Activated CD4-positive, alpha-beta T cell treated with anti-CD3 and anti-CD28 coated beads, Interleukin-2, amount 10 ng/mL, durations not matched to agents 24 days and 14 days (primary cell): ENCODE data around the gene TMEM256. TPM values are rescaled to one million over a fixed set of nuclear protein-coding genes. Genes with fewer than 3 reads are reported as not detected.

Experiments
- DNase-seq: peaks from one replicate; pipeline ENCODE4 v3.0.0; 2022
- H3K27ac Mint-ChIP-seq: one replicate; pipeline ENCODE4 v1.8.0; 2022; ENCODE audit warnings: mild to moderate bottlenecking, mixed read lengths
- H3K27me3 Mint-ChIP-seq: one replicate; pipeline ENCODE4 v1.8.0; 2022; ENCODE audit warnings: mixed read lengths
- H3K36me3 Mint-ChIP-seq: one replicate; pipeline ENCODE4 v1.8.0; 2022; ENCODE audit warnings: low read depth, mild to moderate bottlenecking, mixed read lengths
- H3K4me1 Mint-ChIP-seq: one replicate; pipeline ENCODE4 v1.8.0; 2021; ENCODE audit warnings: mixed read lengths
- H3K4me3 Mint-ChIP-seq: one replicate; pipeline ENCODE4 v1.8.0; 2022; ENCODE audit warnings: mild to moderate bottlenecking, moderate library complexity, mixed read lengths
- H3K9me3 Mint-ChIP-seq: one replicate; pipeline ENCODE4 v1.8.0; 2021; ENCODE audit warnings: mixed read lengths
- intact Hi-C: fragments of 100-400 bp; cut with micrococcal nuclease; formaldehyde crosslinking; loops from one replicate; pipeline ENCODE4 v1.15.1; 2023
- total RNA-seq: library from RNA; stranded (reverse); gene quantifications from 2 replicates; pipeline ENCODE4 v1.2.3, GENCODE V29; 2022

TMEM256 gene
- total RNA-seq, 1 donor from 2014 or later = 59.3 TPM

DNA sequence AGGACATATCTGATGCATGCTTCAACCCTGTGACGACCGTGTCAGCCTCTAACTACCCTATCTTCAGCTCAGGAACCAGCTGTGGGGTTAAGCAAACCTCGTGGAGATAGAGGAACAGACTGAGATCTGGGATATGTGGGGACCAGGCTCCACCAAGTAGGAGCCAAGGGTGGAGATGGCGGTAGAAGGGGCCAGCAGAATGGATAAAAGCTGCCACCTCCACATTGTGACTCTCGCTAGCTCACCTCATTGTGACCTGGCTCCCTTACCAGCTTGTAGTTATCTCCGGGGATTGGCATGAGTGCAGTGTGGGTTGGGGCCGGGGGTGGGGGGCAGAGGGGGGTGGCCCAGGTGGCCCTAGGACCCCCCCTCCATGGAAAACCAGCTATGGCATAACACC, 21.4 kb upstream of the TMEM256 start, which contains the start of gene SPEM2:
Gene SPEM2, plus strand, starts transcription at position 301 of the 400 bp plus-strand sequence. Its CDS starts 73 bp downstream, at position 374.
- H3K4me1 Mint-ChIP-seq = no peaks in the 10 kb centered on the region
- no peak for DNase-seq
- H3K4me3 Mint-ChIP-seq = no peak within 1 kb of the TSS
- H3K9me3 Mint-ChIP-seq = no peaks in the 10 kb centered on the region
- no peak within 1 kb of the TSS for H3K27ac Mint-ChIP-seq
- intact Hi-C loops = no loop called here
- no peaks in the 10 kb centered on the region for H3K36me3 Mint-ChIP-seq
- H3K27me3 Mint-ChIP-seq = no peaks in the 10 kb centered on the region

- Mint-ChIP-seq H3K27me3 (no peaks in the 10 kb centered on the region), H3K27ac (no peak overlapping the region), H3K36me3 (no peaks in the 10 kb centered on the region), H3K4me1 (no peaks in the 10 kb centered on the region), H3K4me3 (no peak overlapping the region), H3K9me3 (no peaks in the 10 kb centered on the region)
- DNase-seq = no peak
- intact Hi-C loops = no loop called here
These were observed 19.8 kb upstream of the TMEM256 start for GRCh38 chr17:7423679-7424078.

- no peaks in the 10 kb centered on the region for H3K4me1 Mint-ChIP-seq
- H3K36me3 Mint-ChIP-seq = no peaks in the 10 kb centered on the region
- intact Hi-C loops = no loop called here
- H3K4me3 Mint-ChIP-seq = no peak overlapping the region
- H3K27ac Mint-ChIP-seq = no peak overlapping the region
- no peaks in the 10 kb centered on the region for H3K9me3 Mint-ChIP-seq
- no peak for DNase-seq
- H3K27me3 Mint-ChIP-seq = no peaks in the 10 kb centered on the region
These were observed 17.3 kb upstream of the TMEM256 start for GRCh38 chr17:7421186-7421585.

DNA sequence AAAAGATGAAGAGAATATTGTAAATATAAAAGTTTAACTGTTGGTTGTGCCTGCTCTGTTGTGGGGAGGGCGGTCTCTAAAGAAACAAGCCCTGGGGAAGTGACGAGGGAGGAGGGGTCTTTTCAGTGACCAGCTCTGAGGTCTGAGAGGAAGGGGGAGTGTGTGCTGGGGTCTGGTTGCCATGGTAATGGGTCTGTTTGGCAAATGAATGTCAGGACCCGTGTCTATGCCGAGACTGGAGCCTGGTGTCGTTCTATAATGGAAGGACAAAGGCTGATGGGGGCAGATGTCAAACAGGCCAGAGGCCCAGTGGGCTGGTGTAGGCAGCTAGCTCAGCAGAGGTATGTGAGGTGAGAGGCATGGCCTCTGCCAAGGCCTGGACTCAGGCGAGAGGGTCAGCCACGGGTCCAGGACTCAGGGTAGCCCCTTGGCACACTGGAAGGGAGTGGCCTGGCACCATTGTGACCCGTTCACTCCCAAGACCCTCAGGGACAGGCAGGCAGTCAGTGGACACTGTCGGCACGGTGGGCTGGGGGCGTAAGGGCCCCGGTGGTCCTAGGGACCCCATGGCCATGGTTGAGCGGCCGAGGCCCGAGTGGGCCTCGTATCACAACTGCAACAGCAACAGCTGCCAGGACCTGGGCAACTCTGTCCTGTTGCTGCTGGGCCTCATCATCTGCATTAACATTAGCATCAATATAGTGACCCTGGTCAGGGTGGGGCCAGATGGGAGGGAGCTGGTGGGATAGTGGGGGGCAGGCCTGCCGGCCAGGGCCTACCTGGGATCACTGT, 16.1 kb upstream of the TMEM256 start, which contains the start of gene SPEM1:
Gene SPEM1, plus strand, starts transcription at position 506 of the 792 bp plus-strand sequence. Its CDS starts 61 bp downstream, at position 567.
- Mint-ChIP-seq H3K27me3 (no peaks in the 10 kb centered on the region), H3K27ac (no peak within 1 kb of the TSS), H3K9me3 (no peaks in the 10 kb centered on the region), H3K4me1 (no peaks in the 10 kb centered on the region), H3K36me3 (no peaks in the 10 kb centered on the region), H3K4me3 (no peak within 1 kb of the TSS)
- DNase-seq = no peak
- intact Hi-C loops = no loop called here

GRCh38 chr17:7418472-7419152, 14.7 kb upstream of the TMEM256 start:
- H3K27ac Mint-ChIP-seq = no peak overlapping the region
- no peaks in the 10 kb centered on the region for H3K9me3 Mint-ChIP-seq
- H3K4me3 Mint-ChIP-seq = no peak overlapping the region
- H3K27me3 Mint-ChIP-seq = no peaks in the 10 kb centered on the region
- H3K4me1 Mint-ChIP-seq = no peaks in the 10 kb centered on the region
- no peaks in the 10 kb centered on the region for H3K36me3 Mint-ChIP-seq
- intact Hi-C loops = no loop called here
- DNase-seq = no peak

DNA sequence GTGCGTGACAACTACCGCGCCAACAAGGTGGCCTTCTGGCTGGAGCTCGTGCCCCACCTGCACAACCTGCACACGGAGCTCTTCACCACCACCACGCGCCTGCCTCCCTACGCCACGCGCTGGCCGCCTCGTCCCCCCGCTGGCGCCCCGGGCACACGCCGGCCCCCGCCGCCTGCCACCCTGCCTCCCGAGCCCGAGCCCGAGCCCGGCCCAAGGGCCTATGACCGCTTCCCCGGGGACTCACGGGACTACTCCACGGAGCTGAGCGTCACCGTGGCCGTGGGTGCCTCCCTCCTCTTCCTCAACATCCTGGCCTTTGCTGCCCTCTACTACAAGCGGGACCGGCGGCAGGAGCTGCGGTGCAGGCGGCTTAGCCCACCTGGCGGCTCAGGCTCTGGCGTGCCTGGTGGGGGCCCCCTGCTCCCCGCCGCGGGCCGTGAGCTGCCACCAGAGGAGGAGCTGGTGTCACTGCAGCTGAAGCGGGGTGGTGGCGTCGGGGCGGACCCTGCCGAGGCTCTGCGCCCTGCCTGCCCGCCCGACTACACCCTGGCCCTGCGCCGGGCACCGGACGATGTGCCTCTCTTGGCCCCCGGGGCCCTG, 13.3 kb upstream of the TMEM256 start:
- DNase-seq = no peak
- H3K36me3 Mint-ChIP-seq = no peaks in the 10 kb centered on the region
- H3K27me3 Mint-ChIP-seq = no peaks in the 10 kb centered on the region
- no peaks in the 10 kb centered on the region for H3K4me1 Mint-ChIP-seq
- no peak overlapping the region for H3K4me3 Mint-ChIP-seq
- no peak overlapping the region for H3K27ac Mint-ChIP-seq
- H3K9me3 Mint-ChIP-seq = no peaks in the 10 kb centered on the region
- intact Hi-C loops = no loop called here

DNA sequence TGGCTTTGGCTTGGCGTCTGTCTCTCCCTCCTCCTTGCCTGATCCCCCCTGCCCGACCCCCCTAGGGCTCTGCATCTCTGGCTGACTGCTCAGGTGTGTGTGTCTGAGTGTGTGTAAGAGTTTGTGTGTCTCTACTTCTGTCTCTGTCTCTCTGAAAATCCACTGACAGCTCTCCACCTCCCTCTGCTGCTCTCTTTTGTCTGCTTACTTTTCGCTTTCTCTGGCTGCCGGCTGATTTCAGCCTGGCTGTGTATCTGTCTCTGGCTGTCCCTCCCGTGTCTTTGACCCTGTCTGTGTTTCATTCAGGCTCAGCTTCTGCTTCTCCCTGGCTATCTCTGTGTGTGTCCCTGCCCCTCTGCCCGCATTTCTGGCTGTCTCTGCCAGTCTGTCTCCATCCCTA, 12.4 kb upstream of the TMEM256 start:
- H3K36me3 Mint-ChIP-seq = no peaks in the 10 kb centered on the region

DNA sequence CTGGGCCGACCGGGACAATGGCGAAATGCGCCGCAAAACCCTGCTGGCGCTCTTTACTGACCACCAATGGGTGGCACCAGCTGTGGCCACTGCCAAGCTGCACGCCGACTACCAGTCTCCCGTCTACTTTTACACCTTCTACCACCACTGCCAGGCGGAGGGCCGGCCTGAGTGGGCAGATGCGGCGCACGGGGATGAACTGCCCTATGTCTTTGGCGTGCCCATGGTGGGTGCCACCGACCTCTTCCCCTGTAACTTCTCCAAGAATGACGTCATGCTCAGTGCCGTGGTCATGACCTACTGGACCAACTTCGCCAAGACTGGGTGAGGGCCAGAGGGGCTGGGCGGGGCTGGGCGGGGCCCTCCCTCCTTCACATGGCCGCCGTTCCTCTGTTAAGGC, 11.9 kb upstream of the TMEM256 start:
- intact Hi-C loops = no loop called here
- H3K4me3 Mint-ChIP-seq = no peak overlapping the region
- H3K36me3 Mint-ChIP-seq = no peaks in the 10 kb centered on the region
- no peak overlapping the region for H3K27ac Mint-ChIP-seq
- no peaks in the 10 kb centered on the region for H3K27me3 Mint-ChIP-seq
- H3K9me3 Mint-ChIP-seq = no peaks in the 10 kb centered on the region
- no peaks in the 10 kb centered on the region for H3K4me1 Mint-ChIP-seq
- DNase-seq = no peak

More for the DNA sequence above, 12.4 kb upstream of the TMEM256 start:
- DNase-seq = peak; percentile 66
- H3K27ac Mint-ChIP-seq = no peak overlapping the region
- no peaks in the 10 kb centered on the region for H3K4me1 Mint-ChIP-seq
- H3K4me3 Mint-ChIP-seq = no peak overlapping the region
- H3K9me3 Mint-ChIP-seq = no peaks in the 10 kb centered on the region
- no peaks in the 10 kb centered on the region for H3K27me3 Mint-ChIP-seq
- intact Hi-C loops = no loop called here

DNA sequence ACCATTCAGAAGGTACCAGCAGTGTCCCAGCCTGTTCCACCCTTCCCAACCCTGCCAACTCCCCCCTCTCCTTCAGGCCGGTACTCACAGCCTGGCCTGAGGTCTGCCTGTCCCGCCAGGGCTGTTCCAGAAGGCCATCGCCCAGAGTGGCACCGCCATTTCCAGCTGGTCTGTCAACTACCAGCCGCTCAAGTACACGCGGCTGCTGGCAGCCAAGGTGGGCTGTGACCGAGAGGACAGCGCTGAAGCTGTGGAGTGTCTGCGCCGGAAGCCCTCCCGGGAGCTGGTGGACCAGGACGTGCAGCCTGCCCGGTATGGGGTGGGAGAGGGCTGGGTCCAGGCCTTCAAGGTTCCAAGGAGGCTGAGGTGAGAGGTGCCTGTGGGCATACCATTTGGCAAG, 10.9 kb upstream of the TMEM256 start:
- DNase-seq = no peak
- intact Hi-C loops = no loop called here
- no peak overlapping the region for H3K4me3 Mint-ChIP-seq
- no peaks in the 10 kb centered on the region for H3K36me3 Mint-ChIP-seq
- H3K4me1 Mint-ChIP-seq = no peaks in the 10 kb centered on the region
- H3K9me3 Mint-ChIP-seq = no peaks in the 10 kb centered on the region
- H3K27me3 Mint-ChIP-seq = peaks cover 4% of the 10 kb centered on the region
- H3K27ac Mint-ChIP-seq = no peak overlapping the region

DNA sequence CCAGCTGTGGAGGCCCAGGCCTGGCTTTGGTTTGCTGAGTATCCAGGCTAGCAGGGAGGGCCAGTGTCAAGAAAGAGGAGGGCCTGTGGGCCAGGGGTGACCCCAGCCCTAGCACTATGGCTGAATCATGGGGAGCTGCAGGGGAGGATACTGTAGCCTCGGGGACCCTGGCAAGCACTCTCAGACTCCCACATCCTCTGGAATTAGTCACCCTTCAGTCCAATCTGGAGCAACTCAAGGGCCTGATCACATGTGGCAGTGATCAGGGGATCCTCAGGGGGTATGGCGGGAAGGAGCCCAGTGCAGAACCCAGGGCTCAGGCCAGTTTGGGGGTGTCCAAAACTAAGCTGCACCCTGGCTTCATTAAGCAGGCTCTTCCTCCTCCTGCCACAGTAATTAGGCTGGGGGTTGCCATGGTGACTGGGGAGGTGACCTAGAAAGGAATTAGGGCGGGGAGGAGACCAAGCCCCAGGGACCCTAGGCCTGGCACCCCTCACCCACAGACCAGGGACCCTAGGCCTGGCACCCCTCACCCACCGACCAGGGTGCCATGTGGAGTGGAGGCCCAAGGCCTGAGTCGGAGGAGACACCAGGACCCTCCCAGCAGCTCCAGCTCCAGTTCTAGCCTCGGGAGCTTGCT, 9.6 kb upstream of the TMEM256 start:
- Mint-ChIP-seq H3K4me3 (no peak overlapping the region), H3K27ac (no peak overlapping the region), H3K9me3 (no peaks in the 10 kb centered on the region), H3K4me1 (no peaks in the 10 kb centered on the region), H3K36me3 (peaks cover 2% of the 10 kb centered on the region), H3K27me3 (peaks cover 12% of the 10 kb centered on the region)
- intact Hi-C loops = no loop called here
- no peak for DNase-seq

GRCh38 chr17:7411427-7411750, 7.5 kb upstream of the TMEM256 start:
- H3K4me3 Mint-ChIP-seq = no peak overlapping the region
- no peaks in the 10 kb centered on the region for H3K9me3 Mint-ChIP-seq
- H3K4me1 Mint-ChIP-seq = peaks cover 2% of the 10 kb centered on the region
- H3K36me3 Mint-ChIP-seq = peaks cover 2% of the 10 kb centered on the region
- H3K27me3 Mint-ChIP-seq = peaks cover 21% of the 10 kb centered on the region
- H3K27ac Mint-ChIP-seq = no peak overlapping the region
- intact Hi-C loops = no loop called here
- no peak for DNase-seq

GRCh38 chr17:7410634-7411426, 6.9 kb upstream of the TMEM256 start:
- peaks cover 2% of the 10 kb centered on the region for H3K36me3 Mint-ChIP-seq
- intact Hi-C loops = no loop called here
- no peak overlapping the region for H3K4me3 Mint-ChIP-seq
- H3K27ac Mint-ChIP-seq = no peak overlapping the region
- peaks cover 26% of the 10 kb centered on the region for H3K27me3 Mint-ChIP-seq
- H3K4me1 Mint-ChIP-seq = peaks cover 6% of the 10 kb centered on the region
- H3K9me3 Mint-ChIP-seq = no peaks in the 10 kb centered on the region
- DNase-seq = no peak

DNA sequence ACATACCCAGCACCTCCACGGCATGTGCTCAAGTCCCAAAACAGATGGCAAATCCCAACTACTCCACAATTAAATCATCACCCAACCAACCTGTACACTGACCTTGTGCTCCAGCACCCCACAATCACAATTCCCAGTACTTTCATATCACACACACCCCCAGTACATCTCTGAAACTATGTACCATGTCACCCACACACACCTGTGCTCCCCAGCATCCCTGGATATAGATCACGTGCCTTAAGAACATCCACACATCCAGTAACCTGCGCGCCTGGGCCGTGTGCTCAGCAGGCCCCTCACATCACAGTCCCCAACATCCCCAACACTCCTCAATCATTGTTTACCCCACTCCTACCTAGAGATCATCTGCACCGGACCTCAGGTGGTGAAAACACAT, 5.8 kb upstream of the TMEM256 start:
- Mint-ChIP-seq H3K27ac (peak overlapping the region; percentile 6), H3K9me3 (no peaks in the 10 kb centered on the region), H3K27me3 (peaks cover 32% of the 10 kb centered on the region), H3K4me3 (no peak overlapping the region), H3K4me1 (peaks cover 10% of the 10 kb centered on the region), H3K36me3 (peaks cover 2% of the 10 kb centered on the region)
- intact Hi-C loops = no loop called here
- no peak for DNase-seq
